Activated B cell treated with CpG ODN at 0.5 μM for 24 hours (primary cell): ENCODE results near the gene PCYT1B. TPM values are rescaled to one million over a fixed set of nuclear protein-coding genes. Genes with fewer than 3 reads are reported as not detected.

Experiments used
- ATAC-seq: fragments of 200-7000 bp; cut with Tn5 transposase; one replicate; pipeline ENCODE4 v1.10.0; 2021; ENCODE audit warnings: low read depth, mild to moderate bottlenecking, moderate library complexity
- CTCF ChIA-PET: fragments of 350-600 bp; sonication (Branson Sonifier 250); formaldehyde crosslinking; loops from one replicate; lab custom pipeline; 2021; ENCODE audit warnings: antibody characterized with exemption; lab: Charles Lee
- POLR2A ChIA-PET: fragments of 350-600 bp; sonication (Branson Sonifier 250); formaldehyde crosslinking; loops from one replicate; lab custom pipeline; 2021; ENCODE audit warnings: antibody characterized with exemption; lab: Charles Lee
- DNase-seq: peaks from one replicate; pipeline ENCODE4 v3.0.0; 2022
- H3K27ac Mint-ChIP-seq: one replicate; pipeline ENCODE4 v1.8.0; 2020; ENCODE audit warnings: mixed read lengths
- H3K27me3 Mint-ChIP-seq: one replicate; pipeline ENCODE4 v1.8.0; 2021; ENCODE audit warnings: mixed read lengths
- H3K36me3 Mint-ChIP-seq: one replicate; pipeline ENCODE4 v1.8.0; 2021; ENCODE audit warnings: low read depth, mixed read lengths
- H3K4me1 Mint-ChIP-seq: one replicate; pipeline ENCODE4 v1.8.0; 2021; ENCODE audit warnings: mixed read lengths
- H3K4me3 Mint-ChIP-seq: one replicate; pipeline ENCODE4 v1.8.0; 2020; ENCODE audit warnings: mild to moderate bottlenecking, mixed read lengths
- H3K9me3 Mint-ChIP-seq: one replicate; pipeline ENCODE4 v1.8.0; 2020; ENCODE audit warnings: mixed read lengths
- intact Hi-C: fragments of 100-400 bp; cut with micrococcal nuclease; formaldehyde crosslinking; loops from one replicate; pipeline ENCODE4 v1.15.1; 2024
- total RNA-seq: library from RNA; stranded (reverse); gene quantifications from 2 replicates; pipeline ENCODE4 v1.2.3, GENCODE V29; 2022
- TF ChIP-seq, protein P1 (sequence below): fragments of 200-600 bp; IDR thresholded peaks from one replicate; pipeline ENCODE4 v1.8.0; 2022; ENCODE audit warnings: antibody characterized with exemption, mild to moderate bottlenecking

The PCYT1B gene
- total RNA-seq, 1 donor from 2014 or later: not detected

DNA sequence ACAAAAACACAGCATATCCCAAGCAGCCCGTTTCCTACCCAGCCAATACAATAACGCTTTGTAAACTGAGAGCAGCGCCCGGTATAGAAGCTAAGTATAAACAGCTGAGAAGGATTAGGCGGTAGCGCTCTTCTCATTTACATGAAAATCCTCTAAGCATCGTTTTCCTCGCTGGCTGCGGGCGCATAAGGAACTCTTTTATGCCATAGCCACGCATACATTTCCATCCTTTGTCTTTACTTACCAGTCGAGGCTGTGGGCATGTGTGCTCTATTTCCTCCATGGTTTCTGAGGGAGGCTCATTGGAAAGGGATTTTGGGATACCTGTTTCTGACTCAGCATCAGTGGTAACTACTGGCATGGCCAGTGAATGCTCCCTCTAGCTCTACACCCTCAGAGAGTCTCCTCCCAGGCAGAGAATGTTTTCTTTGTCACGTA, 383 bp downstream of the PCYT1B start:
- Mint-ChIP-seq H3K27me3 (peaks cover 16% of the 10 kb centered on the region), H3K4me3 (peak overlapping the region; percentile 80), H3K27ac (no peak overlapping the region), H3K36me3 (no peaks in the 10 kb centered on the region), H3K4me1 (peaks cover 20% of the 10 kb centered on the region), H3K9me3 (no peaks in the 10 kb centered on the region)
- TF ChIP-seq, protein P1, sequence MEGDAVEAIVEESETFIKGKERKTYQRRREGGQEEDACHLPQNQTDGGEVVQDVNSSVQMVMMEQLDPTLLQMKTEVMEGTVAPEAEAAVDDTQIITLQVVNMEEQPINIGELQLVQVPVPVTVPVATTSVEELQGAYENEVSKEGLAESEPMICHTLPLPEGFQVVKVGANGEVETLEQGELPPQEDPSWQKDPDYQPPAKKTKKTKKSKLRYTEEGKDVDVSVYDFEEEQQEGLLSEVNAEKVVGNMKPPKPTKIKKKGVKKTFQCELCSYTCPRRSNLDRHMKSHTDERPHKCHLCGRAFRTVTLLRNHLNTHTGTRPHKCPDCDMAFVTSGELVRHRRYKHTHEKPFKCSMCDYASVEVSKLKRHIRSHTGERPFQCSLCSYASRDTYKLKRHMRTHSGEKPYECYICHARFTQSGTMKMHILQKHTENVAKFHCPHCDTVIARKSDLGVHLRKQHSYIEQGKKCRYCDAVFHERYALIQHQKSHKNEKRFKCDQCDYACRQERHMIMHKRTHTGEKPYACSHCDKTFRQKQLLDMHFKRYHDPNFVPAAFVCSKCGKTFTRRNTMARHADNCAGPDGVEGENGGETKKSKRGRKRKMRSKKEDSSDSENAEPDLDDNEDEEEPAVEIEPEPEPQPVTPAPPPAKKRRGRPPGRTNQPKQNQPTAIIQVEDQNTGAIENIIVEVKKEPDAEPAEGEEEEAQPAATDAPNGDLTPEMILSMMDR: no peak
- DNase-seq (no peak), ATAC-seq (peak; percentile 23)
- ChIA-PET CTCF (no interaction called here), POLR2A (no interaction called here)
- intact Hi-C loops: no loop called here

DNA sequence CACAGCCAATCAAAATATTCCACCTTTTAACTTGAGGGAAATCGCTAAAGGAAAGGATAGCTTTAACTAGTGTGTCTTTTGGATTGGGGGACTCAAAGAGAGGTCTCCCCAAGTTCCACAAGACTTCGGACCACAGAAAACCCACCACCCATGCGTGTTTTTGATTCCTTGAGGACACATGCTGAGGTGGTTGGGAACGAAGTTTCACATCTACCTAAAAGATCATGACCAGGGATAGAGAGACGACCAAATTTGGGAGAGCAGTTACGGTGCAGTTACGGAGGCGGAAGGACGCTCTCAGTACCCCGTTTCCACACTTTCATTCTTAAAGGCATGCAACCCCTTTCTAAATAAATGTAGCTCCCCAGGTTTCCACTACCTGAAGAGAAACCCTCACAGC, 1.1 kb downstream of the PCYT1B start:
- POLR2A ChIA-PET: no interaction called here
- Mint-ChIP-seq H3K27ac (no peak overlapping the region), H3K36me3 (no peaks in the 10 kb centered on the region), H3K4me1 (peaks cover 20% of the 10 kb centered on the region), H3K9me3 (no peaks in the 10 kb centered on the region), H3K4me3 (peak overlapping the region; percentile 60), H3K27me3 (peaks cover 16% of the 10 kb centered on the region)
- CTCF ChIA-PET: no interaction called here
- DNase-seq (no peak), ATAC-seq (no peak)
- TF ChIP-seq, protein P1: no peak
- intact Hi-C loops: no loop called here

DNA sequence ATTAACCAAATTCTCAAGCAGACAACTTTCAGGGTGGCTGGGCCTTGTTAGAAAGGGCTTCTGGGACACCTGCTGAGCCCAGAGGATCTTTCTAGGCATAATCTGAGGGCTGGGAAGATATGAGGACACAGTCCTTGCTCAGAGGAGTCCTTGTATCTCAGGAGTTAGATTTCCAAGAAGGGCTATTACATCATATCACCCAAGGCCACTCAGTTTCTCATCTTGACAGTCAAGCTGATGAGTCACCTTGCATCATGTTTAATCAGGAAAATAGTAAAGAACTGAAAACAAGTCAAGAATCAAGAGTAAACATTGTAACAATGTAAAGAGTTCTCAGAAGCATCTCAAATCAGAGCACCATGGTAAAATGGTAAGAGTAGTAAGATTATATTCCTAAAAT, 4.0 kb downstream of the PCYT1B start:
- no peak overlapping the region for H3K4me3 Mint-ChIP-seq
- no peak for ATAC-seq
- H3K9me3 Mint-ChIP-seq: no peaks in the 10 kb centered on the region
- peaks cover 17% of the 10 kb centered on the region for H3K27me3 Mint-ChIP-seq
- H3K27ac Mint-ChIP-seq: no peak overlapping the region
- peaks cover 20% of the 10 kb centered on the region for H3K4me1 Mint-ChIP-seq
- ChIA-PET POLR2A (no interaction called here), CTCF (no interaction called here)
- no peaks in the 10 kb centered on the region for H3K36me3 Mint-ChIP-seq
- no peak for DNase-seq
- intact Hi-C loops: no loop called here
- TF ChIP-seq, protein P1: no peak

DNA sequence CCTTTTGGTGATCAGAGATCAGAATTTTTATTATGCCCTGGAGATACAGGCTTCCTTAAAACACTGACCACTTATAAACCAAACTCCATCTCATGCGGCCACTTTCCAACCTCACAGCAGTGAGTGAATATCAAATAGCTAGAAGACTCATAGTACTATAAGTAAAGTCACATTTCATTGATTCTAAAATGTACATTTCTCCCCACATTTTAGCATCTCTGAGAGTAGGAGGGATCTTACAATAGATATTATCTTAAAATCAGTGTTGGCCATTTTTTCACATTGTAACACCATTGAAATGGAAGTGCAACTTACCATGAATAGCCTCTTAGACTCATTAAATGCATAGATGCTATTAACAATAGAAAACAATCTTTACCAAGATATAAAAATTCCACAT, 17.4 kb downstream of the PCYT1B start:
- ChIA-PET CTCF (no interaction called here), POLR2A (no interaction called here)
- Mint-ChIP-seq H3K36me3 (no peaks in the 10 kb centered on the region), H3K4me1 (no peaks in the 10 kb centered on the region), H3K9me3 (no peaks in the 10 kb centered on the region), H3K27ac (no peak overlapping the region), H3K27me3 (peaks cover 4% of the 10 kb centered on the region), H3K4me3 (no peak overlapping the region)
- DNase-seq (no peak), ATAC-seq (no peak)
- intact Hi-C loops: no loop called here
- TF ChIP-seq, protein P1: no peak

DNA sequence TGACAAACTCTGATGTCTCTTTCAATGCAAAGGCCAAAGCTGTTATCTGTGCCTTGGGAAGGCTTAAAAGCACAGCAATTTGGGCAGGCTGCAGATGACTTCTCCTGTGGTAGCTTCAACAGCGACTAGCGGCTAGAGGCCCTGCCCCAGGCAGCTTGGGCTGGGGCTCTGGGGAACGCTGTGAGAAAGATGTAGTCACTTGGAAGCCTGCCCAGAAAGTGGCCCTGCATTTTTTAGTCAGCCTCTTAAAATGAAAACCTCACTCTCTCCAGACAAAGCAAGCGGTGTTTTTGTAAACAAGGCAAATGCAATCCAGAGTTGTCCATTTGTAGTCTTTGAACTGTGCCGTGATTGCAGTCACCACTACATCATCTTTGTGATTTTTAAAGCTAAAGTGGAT, 27.5 kb downstream of the PCYT1B start:
- ATAC-seq (no peak), DNase-seq (no peak)
- Mint-ChIP-seq H3K4me1 (no peaks in the 10 kb centered on the region), H3K4me3 (no peak overlapping the region), H3K27ac (no peak overlapping the region), H3K27me3 (peaks cover 2% of the 10 kb centered on the region), H3K9me3 (no peaks in the 10 kb centered on the region), H3K36me3 (no peaks in the 10 kb centered on the region)
- ChIA-PET POLR2A (no interaction called here), CTCF (no interaction called here)
- intact Hi-C loops: no loop called here
- TF ChIP-seq, protein P1: no peak
